Tibial artery (tissue), 4 donors: Measurements from ENCODE around the gene MYBL2.

Source experiments
- DNase-seq, 2 donors: peaks; one replicate each; pipeline ENCODE4 v3.0.0-alpha.2; 2019
- H3K27ac ChIP-seq, 2 donors: fragments of 200-600 bp; sonication (generic) in 1 of 2; 1 replicate in 1 of 2; 2 replicates in 1 of 2; pipeline ENCODE4 v1.5.1; 2018 to 2019; ENCODE audit warnings: mild to moderate bottlenecking in 1 of 2
- H3K27me3 ChIP-seq, 2 donors: fragments of 200-600 bp; sonication (generic) in 1 of 2; one replicate each; pipeline versions ENCODE4 v1.5.1 to v1.6.0; 2016 to 2019
- H3K36me3 ChIP-seq, 3 donors: fragments of 200-600 bp; sonication (generic) in 2 of 3; one replicate each; pipeline ENCODE4 v1.5.1; 2016 to 2019; ENCODE audit warnings: mild to moderate bottlenecking in 2 of 3
- H3K4me1 ChIP-seq, 4 donors: fragments of 200-600 bp; sonication (generic) in 2 of 4; 1 replicate in 3 of 4; 2 replicates in 1 of 4; pipeline ENCODE4 v1.5.1; 2016 to 2019
- H3K4me3 ChIP-seq, 2 donors: fragments of 200-600 bp; sonication (generic) in 1 of 2; 1 replicate in 1 of 2; 2 replicates in 1 of 2; pipeline ENCODE4 v1.5.1; 2018 to 2019; ENCODE audit warnings: mild to moderate bottlenecking in 2 of 2
- H3K9me3 ChIP-seq, 3 donors: fragments of 200-600 bp; sonication (generic) in 1 of 3; one replicate each; pipeline ENCODE4 v1.5.1; 2016 to 2019
- intact Hi-C: fragments of 100-400 bp; cut with DNase I; formaldehyde crosslinking; loops from one replicate; pipeline ENCODE4 v1.15.0; 2023; ENCODE audit warnings: low total_unique reads
- TF ChIP-seq, protein P1 (sequence below), 2 experiments: fragments of 200-600 bp in 1 of 2; fragments of 450-650 bp in 1 of 2; IDR thresholded peaks; one replicate each; pipeline ENCODE4 v1.5.1; 2017 to 2019; ENCODE audit warnings: antibody characterized with exemption in 2 of 2, mild to moderate bottlenecking in 1 of 2, moderate library complexity in 1 of 2

The MYBL2 gene

GRCh38 chr20:43728686-43729255 lies 61.9 kb downstream of the MYBL2 start:
- no peaks in the 10 kb centered on the region for H3K4me1 ChIP-seq
- no peak overlapping the region for H3K4me3 ChIP-seq
- peaks cover 0 to 13% of the 10 kb centered on the region in 2 donors for H3K27me3 ChIP-seq
- DNase-seq: no peak
- TF ChIP-seq, protein P1, sequence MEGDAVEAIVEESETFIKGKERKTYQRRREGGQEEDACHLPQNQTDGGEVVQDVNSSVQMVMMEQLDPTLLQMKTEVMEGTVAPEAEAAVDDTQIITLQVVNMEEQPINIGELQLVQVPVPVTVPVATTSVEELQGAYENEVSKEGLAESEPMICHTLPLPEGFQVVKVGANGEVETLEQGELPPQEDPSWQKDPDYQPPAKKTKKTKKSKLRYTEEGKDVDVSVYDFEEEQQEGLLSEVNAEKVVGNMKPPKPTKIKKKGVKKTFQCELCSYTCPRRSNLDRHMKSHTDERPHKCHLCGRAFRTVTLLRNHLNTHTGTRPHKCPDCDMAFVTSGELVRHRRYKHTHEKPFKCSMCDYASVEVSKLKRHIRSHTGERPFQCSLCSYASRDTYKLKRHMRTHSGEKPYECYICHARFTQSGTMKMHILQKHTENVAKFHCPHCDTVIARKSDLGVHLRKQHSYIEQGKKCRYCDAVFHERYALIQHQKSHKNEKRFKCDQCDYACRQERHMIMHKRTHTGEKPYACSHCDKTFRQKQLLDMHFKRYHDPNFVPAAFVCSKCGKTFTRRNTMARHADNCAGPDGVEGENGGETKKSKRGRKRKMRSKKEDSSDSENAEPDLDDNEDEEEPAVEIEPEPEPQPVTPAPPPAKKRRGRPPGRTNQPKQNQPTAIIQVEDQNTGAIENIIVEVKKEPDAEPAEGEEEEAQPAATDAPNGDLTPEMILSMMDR (IDR thresholded peaks at IDR 0.05): no peak
- intact Hi-C loops: no loop called here
- no peaks in the 10 kb centered on the region for H3K36me3 ChIP-seq
- H3K9me3 ChIP-seq: no peaks in the 10 kb centered on the region
- no peak overlapping the region for H3K27ac ChIP-seq

DNA sequence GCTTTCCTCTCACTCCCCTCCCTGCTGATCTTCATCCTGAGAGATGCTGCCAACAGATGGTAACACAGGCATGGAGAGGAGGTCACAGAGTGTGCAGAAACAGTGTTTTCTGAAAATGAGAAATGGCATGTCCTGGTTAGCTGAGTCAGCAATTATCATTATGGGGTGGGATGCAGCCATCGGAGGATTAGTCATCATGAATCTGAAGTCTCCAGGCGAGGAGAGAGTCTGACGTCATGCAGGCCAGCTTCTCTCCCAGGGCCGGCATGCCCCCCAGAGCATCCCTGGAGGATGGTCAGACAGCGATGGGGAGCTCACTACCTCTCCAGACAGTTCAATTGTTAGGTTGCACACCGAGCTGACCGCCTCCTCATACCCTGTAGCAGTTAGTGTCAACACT lies 64.6 kb downstream of the MYBL2 start:
- Histone ChIP-seq H3K27me3 (peaks cover 0 to 12% of the 10 kb centered on the region in 2 donors), H3K9me3 (no peaks in the 10 kb centered on the region), H3K4me1 (no peaks in the 10 kb centered on the region), H3K27ac (no peak overlapping the region), H3K4me3 (no peak overlapping the region), H3K36me3 (no peaks in the 10 kb centered on the region)
- no peak for DNase-seq
- intact Hi-C loops: no loop called here
- TF ChIP-seq, protein P1 (IDR thresholded peaks at IDR 0.05): no peak

DNA sequence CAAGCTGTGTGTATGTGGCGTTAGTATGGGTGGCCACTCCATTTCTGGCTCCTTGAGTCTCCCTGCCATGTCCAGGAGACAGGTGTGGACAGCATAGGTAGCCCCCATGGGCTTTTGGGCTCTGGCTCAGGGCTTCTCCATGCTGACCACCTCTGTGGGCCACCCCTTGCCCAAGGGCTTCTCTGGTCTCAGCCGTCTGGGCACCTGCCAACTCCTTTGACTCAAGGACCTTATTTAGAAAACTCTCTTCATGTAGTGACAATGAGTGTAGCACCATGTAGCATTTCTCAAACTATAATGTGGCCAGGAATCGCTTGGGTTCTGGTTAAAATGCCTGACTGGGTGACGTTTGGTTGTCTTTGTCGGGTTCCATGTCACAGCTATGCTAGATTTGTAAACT lies 65.0 kb downstream of the MYBL2 start:
- Histone ChIP-seq H3K36me3 (no peaks in the 10 kb centered on the region), H3K9me3 (no peaks in the 10 kb centered on the region), H3K4me1 (no peaks in the 10 kb centered on the region), H3K27ac (no peak overlapping the region), H3K27me3 (peaks cover 0 to 12% of the 10 kb centered on the region in 2 donors), H3K4me3 (no peak overlapping the region)
- TF ChIP-seq, protein P1 (IDR thresholded peaks at IDR 0.05): no peak
- DNase-seq: no peak
- intact Hi-C loops: no loop called here

DNA sequence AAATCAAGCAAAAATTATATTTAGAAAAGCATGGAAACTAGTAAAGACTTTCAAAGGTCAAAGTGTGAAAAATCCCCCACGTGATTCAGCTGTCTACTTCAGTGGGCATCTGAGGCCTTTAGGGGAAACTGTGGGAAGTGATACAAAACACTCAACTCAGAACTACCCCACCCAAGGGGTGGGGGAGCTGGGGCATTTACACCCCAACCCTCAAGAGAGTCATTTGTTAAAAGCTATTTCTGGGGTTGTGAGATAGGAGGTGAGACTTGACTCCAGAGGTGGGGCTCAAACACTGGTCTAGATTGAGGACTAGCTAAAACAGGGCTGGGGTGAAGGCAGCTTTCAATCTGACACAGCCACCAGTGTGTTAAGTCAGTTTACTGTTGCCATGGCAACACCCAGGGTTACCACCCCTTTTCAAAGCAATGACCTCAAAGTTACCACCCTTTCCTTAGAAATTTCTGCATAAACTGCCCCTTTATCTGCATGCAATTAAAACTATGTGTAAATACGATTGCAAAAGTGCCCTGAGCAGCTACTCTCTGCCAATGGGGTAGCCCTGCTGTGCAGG lies 69.8 kb downstream of the MYBL2 start:
- intact Hi-C loops: no loop called here
- no peak overlapping the region for H3K27ac ChIP-seq
- no peak overlapping the region for H3K4me3 ChIP-seq
- H3K27me3 ChIP-seq: peaks cover 0 to 19% of the 10 kb centered on the region in 2 donors
- no peaks in the 10 kb centered on the region for H3K9me3 ChIP-seq
- DNase-seq: no peak
- TF ChIP-seq, protein P1 (IDR thresholded peaks at IDR 0.05): no peak
- no peaks in the 10 kb centered on the region for H3K36me3 ChIP-seq
- H3K4me1 ChIP-seq: no peaks in the 10 kb centered on the region

- no peaks in the 10 kb centered on the region for H3K9me3 ChIP-seq
- intact Hi-C loops: no loop called here
- no peak overlapping the region for H3K27ac ChIP-seq
- peaks cover 0 to 17% of the 10 kb centered on the region in 2 donors for H3K27me3 ChIP-seq
- no peaks in the 10 kb centered on the region for H3K36me3 ChIP-seq
- TF ChIP-seq, protein P1 (IDR thresholded peaks at IDR 0.05): no peak
- no peak overlapping the region for H3K4me3 ChIP-seq
- H3K4me1 ChIP-seq: no peaks in the 10 kb centered on the region
- DNase-seq: no peak
Measured at GRCh38 chr20:43737925-43738324, 71.0 kb downstream of the MYBL2 start.
